RWPE2 (cell line): ENCODE results near the gene PLCB1.

Source experiments
- ATAC-seq: fragments of 200-7000 bp; cut with Tn5 transposase; 3 replicates; pipeline ENCODE4 v1.9.1; 2021; ENCODE audit warnings: low read depth
- DNase-seq: peaks from one replicate; pipeline ENCODE4 v3.0.0-alpha.2; 2020; ENCODE audit warnings: low spot score
- H3K27ac ChIP-seq: fragments of 450-650 bp; 2 replicates; pipeline ENCODE4 v1.5.1; 2017; ENCODE audit warnings: mild to moderate bottlenecking; ENCODE audit not compliant: poor library complexity, severe bottlenecking
- H3K27me3 ChIP-seq: fragments of 250-450 bp; sonication (Bioruptor Pico); 2 replicates; pipeline ENCODE4 v1.5.1; 2021; ENCODE audit warnings: mild to moderate bottlenecking, moderate library complexity; ENCODE audit not compliant: insufficient read depth, poor library complexity, severe bottlenecking
- H3K36me3 ChIP-seq: fragments of 250-450 bp; sonication (Bioruptor Pico); 2 replicates; pipeline ENCODE4 v1.5.1; 2020; ENCODE audit warnings: low read depth, mild to moderate bottlenecking, moderate library complexity
- H3K4me1 ChIP-seq: fragments of 250-450 bp; sonication (Bioruptor Pico); 2 replicates; pipeline ENCODE4 v1.5.1; 2021; ENCODE audit warnings: mild to moderate bottlenecking, moderate library complexity; ENCODE audit not compliant: insufficient read depth, poor library complexity, severe bottlenecking
- H3K4me3 ChIP-seq: fragments of 250-450 bp; sonication (Bioruptor Pico); 2 replicates; pipeline ENCODE4 v1.5.1; 2021; ENCODE audit warnings: mild to moderate bottlenecking, moderate library complexity; ENCODE audit not compliant: severe bottlenecking
- H3K9me3 ChIP-seq: fragments of 250-450 bp; sonication (Bioruptor Pico); 2 replicates; pipeline ENCODE4 v1.5.1; 2021; ENCODE audit warnings: mild to moderate bottlenecking, moderate library complexity; ENCODE audit not compliant: severe bottlenecking
- TF ChIP-seq, protein P1 (sequence below): fragments of 450-650 bp; IDR thresholded peaks from one replicate; pipeline ENCODE4 v1.5.1; 2017; ENCODE audit warnings: mild to moderate bottlenecking, moderate library complexity; ENCODE audit not compliant: poor library complexity, severe bottlenecking

The PLCB1 gene

DNA sequence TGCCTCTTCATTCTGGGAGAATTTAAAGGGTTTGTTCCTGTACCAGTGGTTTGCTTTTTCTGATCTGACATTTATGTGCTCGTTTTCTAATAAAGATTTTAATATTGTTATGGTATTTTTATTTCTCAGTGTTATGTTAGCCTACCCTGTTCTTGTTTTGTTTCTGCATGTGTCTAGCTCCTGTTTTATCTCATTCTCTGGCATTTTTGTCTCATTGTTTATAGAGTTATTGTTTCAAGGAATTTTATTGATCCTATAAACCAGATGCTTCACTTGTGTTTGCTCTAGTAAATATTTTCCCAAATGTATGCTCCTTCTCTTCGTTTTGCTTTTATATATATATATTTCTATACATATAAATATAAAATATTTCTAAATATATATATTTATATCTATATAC is 152.8 kb downstream of the PLCB1 start:
- H3K27me3 ChIP-seq, result no peaks in the 10 kb centered on the region
- H3K4me3 ChIP-seq, result no peak overlapping the region
- no peak overlapping the region for H3K27ac ChIP-seq
- TF ChIP-seq, protein P1, sequence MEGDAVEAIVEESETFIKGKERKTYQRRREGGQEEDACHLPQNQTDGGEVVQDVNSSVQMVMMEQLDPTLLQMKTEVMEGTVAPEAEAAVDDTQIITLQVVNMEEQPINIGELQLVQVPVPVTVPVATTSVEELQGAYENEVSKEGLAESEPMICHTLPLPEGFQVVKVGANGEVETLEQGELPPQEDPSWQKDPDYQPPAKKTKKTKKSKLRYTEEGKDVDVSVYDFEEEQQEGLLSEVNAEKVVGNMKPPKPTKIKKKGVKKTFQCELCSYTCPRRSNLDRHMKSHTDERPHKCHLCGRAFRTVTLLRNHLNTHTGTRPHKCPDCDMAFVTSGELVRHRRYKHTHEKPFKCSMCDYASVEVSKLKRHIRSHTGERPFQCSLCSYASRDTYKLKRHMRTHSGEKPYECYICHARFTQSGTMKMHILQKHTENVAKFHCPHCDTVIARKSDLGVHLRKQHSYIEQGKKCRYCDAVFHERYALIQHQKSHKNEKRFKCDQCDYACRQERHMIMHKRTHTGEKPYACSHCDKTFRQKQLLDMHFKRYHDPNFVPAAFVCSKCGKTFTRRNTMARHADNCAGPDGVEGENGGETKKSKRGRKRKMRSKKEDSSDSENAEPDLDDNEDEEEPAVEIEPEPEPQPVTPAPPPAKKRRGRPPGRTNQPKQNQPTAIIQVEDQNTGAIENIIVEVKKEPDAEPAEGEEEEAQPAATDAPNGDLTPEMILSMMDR, result no peak
- H3K9me3 ChIP-seq, result no peaks in the 10 kb centered on the region
- H3K36me3 ChIP-seq, result no peaks in the 10 kb centered on the region
- ATAC-seq (no peak), DNase-seq (no peak)
- H3K4me1 ChIP-seq, result no peaks in the 10 kb centered on the region

DNA sequence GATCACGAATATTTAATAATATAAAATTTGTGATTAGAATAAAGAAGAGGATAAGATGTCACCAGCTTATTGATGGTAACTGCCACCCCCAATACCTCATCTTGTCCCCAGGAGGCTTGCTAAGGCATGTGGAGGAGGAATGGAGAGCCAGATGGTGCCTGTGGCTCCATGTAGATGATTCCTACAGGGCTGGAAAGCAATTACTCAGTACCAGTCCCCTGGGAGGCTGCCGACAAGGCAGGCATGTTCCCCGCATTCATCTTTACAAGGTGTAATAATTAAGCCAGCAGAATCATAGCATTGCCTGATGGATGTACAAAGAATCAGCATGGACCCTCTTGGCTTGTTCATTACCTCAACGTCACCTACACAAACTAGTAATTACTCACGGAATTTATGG is 155.3 kb downstream of the PLCB1 start:
- Histone ChIP-seq H3K4me1 (no peaks in the 10 kb centered on the region), H3K4me3 (no peak overlapping the region), H3K9me3 (no peaks in the 10 kb centered on the region), H3K27ac (no peak overlapping the region), H3K27me3 (no peaks in the 10 kb centered on the region), H3K36me3 (no peaks in the 10 kb centered on the region)
- TF ChIP-seq, protein P1, result no peak
- ATAC-seq (no peak), DNase-seq (no peak)

DNA sequence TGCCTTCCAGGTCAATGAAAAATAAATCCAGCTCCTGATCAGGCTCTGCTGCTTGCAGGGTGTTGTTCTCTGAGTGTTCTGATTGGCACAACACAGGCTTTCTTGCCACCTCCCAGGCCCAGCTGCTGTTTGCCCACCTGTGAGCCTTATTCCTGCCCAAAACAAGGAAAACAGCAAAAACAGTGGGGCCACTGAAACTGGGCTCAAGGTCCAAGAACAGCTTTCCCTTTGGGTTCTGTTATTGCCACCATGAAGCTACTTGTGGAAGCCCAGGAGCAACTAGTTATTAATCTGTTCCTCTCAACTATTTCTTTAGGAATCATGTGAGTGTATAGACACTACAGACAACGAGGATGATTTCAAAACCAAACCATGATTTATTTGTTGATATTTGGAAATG is 159.1 kb downstream of the PLCB1 start:
- no peaks in the 10 kb centered on the region for H3K4me1 ChIP-seq
- H3K27me3 ChIP-seq, result no peaks in the 10 kb centered on the region
- no peaks in the 10 kb centered on the region for H3K36me3 ChIP-seq
- DNase-seq, result no peak
- no peak for ATAC-seq
- no peak overlapping the region for H3K27ac ChIP-seq
- TF ChIP-seq, protein P1, result no peak
- H3K9me3 ChIP-seq, result no peaks in the 10 kb centered on the region
- H3K4me3 ChIP-seq, result no peak overlapping the region

DNA sequence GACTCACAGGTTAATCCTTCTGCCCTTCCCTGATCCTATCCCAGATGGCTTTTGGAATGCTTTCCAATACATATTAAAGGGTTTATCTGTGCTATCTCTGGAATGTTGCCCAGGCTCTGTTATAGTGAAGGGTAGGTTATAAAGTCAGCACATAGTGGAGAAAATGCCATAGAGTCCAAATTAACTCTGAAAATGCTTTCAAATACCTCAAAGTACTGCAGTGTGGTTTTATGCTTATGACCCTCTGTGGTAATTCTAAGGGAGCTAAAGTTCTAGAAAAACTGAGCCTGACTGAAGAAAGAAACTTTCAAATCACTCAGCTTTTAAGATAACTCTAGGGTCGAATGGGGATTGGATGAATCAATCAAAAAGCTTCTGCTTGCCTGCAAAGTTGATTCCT is 159.8 kb downstream of the PLCB1 start:
- H3K4me3 ChIP-seq, result no peak overlapping the region
- no peak for ATAC-seq
- no peaks in the 10 kb centered on the region for H3K27me3 ChIP-seq
- H3K36me3 ChIP-seq, result no peaks in the 10 kb centered on the region
- no peaks in the 10 kb centered on the region for H3K4me1 ChIP-seq
- H3K9me3 ChIP-seq, result no peaks in the 10 kb centered on the region
- DNase-seq, result no peak
- H3K27ac ChIP-seq, result no peak overlapping the region
- TF ChIP-seq, protein P1, result no peak

DNA sequence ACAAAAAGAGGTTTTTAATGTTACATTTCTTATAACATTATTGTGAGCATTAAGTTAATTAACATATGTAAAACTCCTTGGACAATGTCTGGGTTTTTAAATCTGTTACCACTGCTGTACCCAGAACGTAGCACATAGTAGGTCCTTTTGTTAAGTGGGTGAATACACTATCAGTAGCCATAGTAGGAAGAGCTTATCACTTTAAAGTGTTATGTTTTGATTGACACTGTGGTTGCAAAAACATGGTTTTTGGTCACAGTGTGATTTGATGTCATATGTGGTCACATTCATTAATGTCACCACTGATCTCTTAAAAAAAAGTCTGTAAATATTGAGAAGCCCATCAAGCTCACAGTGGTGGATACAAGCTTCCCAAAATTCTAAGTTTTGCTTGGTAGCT is 160.7 kb downstream of the PLCB1 start:
- no peaks in the 10 kb centered on the region for H3K4me1 ChIP-seq
- no peaks in the 10 kb centered on the region for H3K36me3 ChIP-seq
- TF ChIP-seq, protein P1, result no peak
- H3K4me3 ChIP-seq, result no peak overlapping the region
- ATAC-seq (no peak), DNase-seq (no peak)
- no peaks in the 10 kb centered on the region for H3K9me3 ChIP-seq
- no peaks in the 10 kb centered on the region for H3K27me3 ChIP-seq
- H3K27ac ChIP-seq, result no peak overlapping the region
